Tibial nerve (tissue), 4 donors: ENCODE measurements around the gene CCDC190.

Experiments
- EP300 ChIP-seq, 2 donors: sonication (generic); formaldehyde crosslinking; IDR thresholded peaks; one replicate each; pipeline ENCODE4 v1.6.1; 2017; ENCODE audit warnings: antibody characterized with exemption in 2 of 2, mild to moderate bottlenecking in 1 of 2
- POLR2A ChIP-seq, 2 donors: fragments of 450-650 bp; IDR thresholded peaks; one replicate each; pipeline ENCODE4 v1.6.1; 2017; ENCODE audit warnings: antibody characterized with exemption in 2 of 2, mild to moderate bottlenecking in 2 of 2, moderate library complexity in 2 of 2
- TF ChIP-seq, protein P1 (sequence below), 5 experiments: fragments of 200-600 bp in 3 of 5; fragments of 450-650 bp in 2 of 5; sonication (generic) in 3 of 5; IDR thresholded peaks; one replicate each; pipeline ENCODE4 v1.5.1; 2016 to 2019; ENCODE audit warnings: antibody characterized with exemption in 5 of 5, mild to moderate bottlenecking in 3 of 5, moderate library complexity in 2 of 5

DNA sequence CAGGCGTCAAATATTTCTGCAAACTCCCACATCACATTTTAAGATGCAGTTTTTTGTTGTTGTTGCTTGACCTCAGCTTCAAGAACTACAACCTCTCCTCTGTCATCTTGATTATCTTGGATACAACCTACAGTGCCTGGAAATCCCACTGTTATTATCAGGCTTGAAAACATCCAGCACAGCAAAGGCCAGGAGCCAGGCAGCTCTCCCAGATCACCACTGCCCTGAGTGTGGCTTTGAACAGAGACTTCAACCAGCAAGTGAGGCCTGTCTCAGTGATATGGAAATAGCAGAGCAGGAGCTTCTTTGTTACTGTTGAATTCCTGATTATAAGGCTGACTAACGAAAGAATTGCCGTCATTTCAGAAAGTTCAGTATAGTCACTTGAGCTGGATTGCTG lies 28.5 kb downstream of the CCDC190 start:
- TF ChIP-seq, protein P1, sequence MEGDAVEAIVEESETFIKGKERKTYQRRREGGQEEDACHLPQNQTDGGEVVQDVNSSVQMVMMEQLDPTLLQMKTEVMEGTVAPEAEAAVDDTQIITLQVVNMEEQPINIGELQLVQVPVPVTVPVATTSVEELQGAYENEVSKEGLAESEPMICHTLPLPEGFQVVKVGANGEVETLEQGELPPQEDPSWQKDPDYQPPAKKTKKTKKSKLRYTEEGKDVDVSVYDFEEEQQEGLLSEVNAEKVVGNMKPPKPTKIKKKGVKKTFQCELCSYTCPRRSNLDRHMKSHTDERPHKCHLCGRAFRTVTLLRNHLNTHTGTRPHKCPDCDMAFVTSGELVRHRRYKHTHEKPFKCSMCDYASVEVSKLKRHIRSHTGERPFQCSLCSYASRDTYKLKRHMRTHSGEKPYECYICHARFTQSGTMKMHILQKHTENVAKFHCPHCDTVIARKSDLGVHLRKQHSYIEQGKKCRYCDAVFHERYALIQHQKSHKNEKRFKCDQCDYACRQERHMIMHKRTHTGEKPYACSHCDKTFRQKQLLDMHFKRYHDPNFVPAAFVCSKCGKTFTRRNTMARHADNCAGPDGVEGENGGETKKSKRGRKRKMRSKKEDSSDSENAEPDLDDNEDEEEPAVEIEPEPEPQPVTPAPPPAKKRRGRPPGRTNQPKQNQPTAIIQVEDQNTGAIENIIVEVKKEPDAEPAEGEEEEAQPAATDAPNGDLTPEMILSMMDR (IDR thresholded peaks at IDR 0.05) = no peak
- TF ChIP-seq POLR2A (IDR thresholded peaks at IDR 0.05) (no peak), EP300 (IDR thresholded peaks at IDR 0.05) (no peak)
